A549 treated with AZD2906 at 1 μM for 4 hours (cell line): Measurements from ENCODE around the gene MSRB3. TPM values are rescaled to one million over a fixed set of nuclear protein-coding genes. Genes with fewer than 3 reads are reported as not detected.

Experiments used
- total RNA-seq: library from RNA; stranded (reverse); fragments of 200-300 nt; extraction: Qiagen RNA extraction; gene quantifications from 5 replicates; pipeline ENCODE4 v1.2.3, GENCODE V29; 2022

MSRB3 gene
- 20.4 to 22.6 TPM (median 22.4 TPM) in 5 replicates for total RNA-seq

DNA sequence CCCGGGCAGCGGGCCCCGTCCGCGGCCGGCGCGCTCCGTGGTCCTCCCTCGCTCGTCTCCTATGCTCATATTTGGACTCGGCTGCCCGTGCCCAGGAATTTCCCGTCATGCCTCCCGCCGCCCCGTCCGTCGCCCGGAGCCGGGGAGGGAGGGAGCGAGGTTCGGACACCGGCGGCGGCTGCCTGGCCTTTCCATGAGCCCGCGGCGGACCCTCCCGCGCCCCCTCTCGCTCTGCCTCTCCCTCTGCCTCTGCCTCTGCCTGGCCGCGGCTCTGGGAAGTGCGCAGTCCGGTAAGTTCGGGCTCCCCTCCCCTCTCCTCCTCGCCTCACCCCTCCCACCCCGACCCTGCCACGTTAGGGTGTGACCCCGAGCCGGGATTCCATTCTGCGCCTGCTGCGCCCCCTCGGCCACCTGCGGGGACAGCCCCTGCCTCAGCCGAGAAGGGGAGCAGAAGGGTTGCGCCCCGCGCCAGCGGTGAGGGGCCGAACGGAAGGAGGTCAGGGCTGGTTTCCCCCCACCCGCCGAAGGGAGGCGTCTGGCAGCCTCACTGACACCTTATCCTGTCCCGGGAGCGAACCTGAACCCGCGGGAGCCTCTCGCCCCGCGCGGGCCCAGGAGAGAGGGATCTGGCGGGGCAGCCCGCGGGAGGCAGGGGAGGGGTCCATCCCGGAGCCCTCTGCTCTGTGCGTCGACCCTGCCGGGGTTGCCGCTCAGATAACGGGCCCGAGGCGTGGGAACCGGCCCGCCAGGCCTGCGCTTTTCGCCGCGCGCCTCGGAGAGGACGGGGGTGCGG lies at the start of gene MSRB3:
Gene MSRB3 (plus strand): TSS at position 108 of the 793 bp plus-strand sequence. CDS start 29,897 bp downstream, outside the sequence.

Other genes with a start within 250 kb of the MSRB3 start
- not detected in 5 replicates for gene WIF1, start 157.4 kb upstream of the MSRB3 start, total RNA-seq
- gene LEMD3, start 109.1 kb upstream of the MSRB3 start, total RNA-seq = 9.2 to 12.7 TPM (median 11.5 TPM) in 5 replicates